GM12865 (cell line): ENCODE measurements around the gene DYNC1H1.

Source experiments
- DNase-seq: peaks from one replicate; pipeline ENCODE4 v3.0.0; 2010; ENCODE audit warnings: low read depth
- H3K4me3 ChIP-seq: 2 replicates; pipeline ENCODE4 v1.5.1; 2011; ENCODE audit warnings: mild to moderate bottlenecking, low read depth, low read length, control low read depth
- TF ChIP-seq, protein P1 (sequence below): IDR thresholded peaks from 2 replicates; pipeline ENCODE4 v1.5.1; 2011; ENCODE audit warnings: low read length, control low read depth, low read depth, inconsistent platforms; ENCODE audit not compliant: insufficient read depth; ENCODE audit errors: missing control alignments

Gene DYNC1H1

DNA sequence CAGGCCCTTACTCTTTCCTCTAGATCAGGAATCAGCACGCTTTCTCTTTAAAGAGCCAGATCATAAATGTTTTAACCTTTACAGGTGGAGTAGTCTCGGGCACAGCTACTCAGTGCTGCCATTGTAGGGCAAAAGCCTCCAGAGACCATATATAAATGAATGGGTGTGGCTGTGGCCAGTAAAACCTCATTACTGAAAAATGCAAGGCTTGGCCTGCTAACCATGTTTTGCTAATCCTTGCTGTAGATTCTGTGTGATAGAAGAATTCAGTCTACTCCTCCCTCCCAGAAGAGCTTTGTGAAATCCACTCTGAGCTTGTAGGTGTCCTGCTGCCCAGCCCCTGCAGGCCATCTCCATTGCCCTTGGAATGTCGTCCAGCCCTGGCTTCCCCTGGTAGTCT lies 64.4 kb downstream of the DYNC1H1 start:
- no peak overlapping the region for H3K4me3 ChIP-seq
- DNase-seq = no peak
- TF ChIP-seq, protein P1, sequence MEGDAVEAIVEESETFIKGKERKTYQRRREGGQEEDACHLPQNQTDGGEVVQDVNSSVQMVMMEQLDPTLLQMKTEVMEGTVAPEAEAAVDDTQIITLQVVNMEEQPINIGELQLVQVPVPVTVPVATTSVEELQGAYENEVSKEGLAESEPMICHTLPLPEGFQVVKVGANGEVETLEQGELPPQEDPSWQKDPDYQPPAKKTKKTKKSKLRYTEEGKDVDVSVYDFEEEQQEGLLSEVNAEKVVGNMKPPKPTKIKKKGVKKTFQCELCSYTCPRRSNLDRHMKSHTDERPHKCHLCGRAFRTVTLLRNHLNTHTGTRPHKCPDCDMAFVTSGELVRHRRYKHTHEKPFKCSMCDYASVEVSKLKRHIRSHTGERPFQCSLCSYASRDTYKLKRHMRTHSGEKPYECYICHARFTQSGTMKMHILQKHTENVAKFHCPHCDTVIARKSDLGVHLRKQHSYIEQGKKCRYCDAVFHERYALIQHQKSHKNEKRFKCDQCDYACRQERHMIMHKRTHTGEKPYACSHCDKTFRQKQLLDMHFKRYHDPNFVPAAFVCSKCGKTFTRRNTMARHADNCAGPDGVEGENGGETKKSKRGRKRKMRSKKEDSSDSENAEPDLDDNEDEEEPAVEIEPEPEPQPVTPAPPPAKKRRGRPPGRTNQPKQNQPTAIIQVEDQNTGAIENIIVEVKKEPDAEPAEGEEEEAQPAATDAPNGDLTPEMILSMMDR = no peak

DNA sequence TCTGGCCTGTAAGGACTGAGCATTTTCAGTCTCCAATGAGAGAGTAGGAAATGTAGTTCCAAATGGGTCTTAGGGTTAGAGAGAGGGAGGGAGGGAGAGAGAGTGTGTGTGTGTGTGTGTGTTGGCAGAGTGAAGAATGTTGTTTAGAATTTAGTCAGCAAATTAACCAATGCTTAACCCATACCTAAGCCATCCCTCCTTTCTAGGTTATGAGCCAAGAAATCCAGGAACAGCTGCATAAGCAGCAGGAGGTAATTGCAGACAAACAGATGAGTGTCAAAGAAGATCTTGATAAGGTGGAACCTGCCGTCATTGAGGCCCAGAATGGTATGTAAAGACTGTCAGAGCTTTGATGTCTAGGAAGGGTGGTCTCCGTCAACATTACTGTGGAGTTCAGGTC lies 65.6 kb downstream of the DYNC1H1 start:
- TF ChIP-seq, protein P1 = no peak
- H3K4me3 ChIP-seq = no peak overlapping the region
- DNase-seq = no peak

DNA sequence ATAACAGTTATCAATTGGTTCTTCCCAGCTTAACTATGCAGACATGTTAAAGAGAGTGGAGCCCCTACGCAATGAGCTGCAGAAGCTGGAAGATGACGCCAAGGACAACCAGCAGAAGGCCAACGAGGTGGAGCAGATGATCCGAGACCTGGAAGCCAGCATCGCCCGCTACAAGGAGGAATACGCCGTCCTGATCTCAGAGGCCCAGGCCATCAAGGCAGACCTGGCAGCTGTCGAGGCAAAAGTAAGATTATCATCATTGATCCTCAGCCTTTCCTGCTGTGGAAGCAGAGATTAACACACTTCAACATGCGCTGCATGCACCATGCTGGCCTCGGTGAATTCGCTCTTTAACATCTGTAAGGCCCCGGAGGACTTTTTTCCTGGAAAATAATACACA lies 68.9 kb downstream of the DYNC1H1 start:
- TF ChIP-seq, protein P1 = no peak

DNA sequence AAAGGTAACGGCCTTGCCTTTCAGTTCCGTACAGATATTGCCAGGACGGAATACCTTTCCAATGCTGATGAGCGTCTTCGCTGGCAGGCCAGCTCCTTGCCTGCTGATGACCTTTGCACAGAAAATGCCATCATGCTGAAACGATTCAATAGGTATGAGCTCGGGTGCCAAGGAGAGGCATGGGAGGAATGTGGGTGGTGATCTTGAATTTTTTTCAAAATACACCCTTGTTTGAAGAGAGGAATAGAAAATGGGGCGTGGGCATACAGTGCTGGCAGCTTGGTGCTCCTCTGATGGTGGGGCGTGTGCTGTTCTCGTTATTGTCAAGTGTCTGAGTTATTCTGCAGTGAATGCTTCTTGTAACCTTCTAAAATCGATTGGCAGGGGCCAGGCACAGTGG lies 69.9 kb downstream of the DYNC1H1 start:
- no peak for DNase-seq

More for the DNA sequence above, 68.9 kb downstream of the DYNC1H1 start:
- no peak overlapping the region for H3K4me3 ChIP-seq
- no peak for DNase-seq

DNA sequence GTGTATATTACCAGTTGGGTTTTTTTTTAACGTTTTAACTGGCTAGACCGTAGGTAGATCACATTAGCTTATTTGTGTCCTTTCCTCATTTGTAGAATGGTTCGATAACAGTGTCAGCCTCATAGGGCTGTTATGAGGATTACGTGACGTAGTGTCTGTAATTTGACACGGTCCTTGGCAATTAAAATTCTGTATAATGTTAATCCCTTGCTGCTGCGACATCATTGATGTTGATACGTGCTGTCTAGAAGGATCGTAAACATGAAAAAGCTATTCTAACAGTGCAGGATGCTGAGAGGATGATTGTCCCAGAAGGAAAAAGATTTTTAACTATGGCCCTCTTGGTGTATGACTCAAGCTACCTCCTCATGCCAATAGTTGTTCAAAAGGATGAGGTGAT lies 71.5 kb downstream of the DYNC1H1 start:
- H3K4me3 ChIP-seq = no peak overlapping the region
- no peak for DNase-seq
- TF ChIP-seq, protein P1 = no peak

More for the DNA sequence above, 69.9 kb downstream of the DYNC1H1 start:
- no peak overlapping the region for H3K4me3 ChIP-seq
- TF ChIP-seq, protein P1 = no peak

DNA sequence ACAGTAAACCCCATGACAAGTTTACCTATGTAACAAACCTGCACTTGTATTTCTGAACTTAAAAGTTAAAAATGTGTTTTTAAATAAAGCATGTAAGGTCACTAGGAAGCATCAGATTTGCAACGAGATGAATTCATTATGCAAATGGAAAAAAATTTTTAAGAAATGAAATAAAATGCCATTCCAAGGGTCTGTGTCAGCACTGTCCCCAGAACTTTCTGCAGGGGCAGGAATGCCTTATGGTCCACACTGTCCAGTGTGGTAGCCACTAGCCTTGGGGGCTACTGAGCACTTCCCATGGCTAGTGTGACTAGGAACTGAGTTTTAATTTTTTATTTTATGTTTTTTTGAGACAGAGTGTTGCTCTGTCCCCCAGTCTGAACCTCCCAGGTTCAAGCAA lies 73.3 kb downstream of the DYNC1H1 start:
- TF ChIP-seq, protein P1 = no peak
- no peak overlapping the region for H3K4me3 ChIP-seq
- no peak for DNase-seq

DNA sequence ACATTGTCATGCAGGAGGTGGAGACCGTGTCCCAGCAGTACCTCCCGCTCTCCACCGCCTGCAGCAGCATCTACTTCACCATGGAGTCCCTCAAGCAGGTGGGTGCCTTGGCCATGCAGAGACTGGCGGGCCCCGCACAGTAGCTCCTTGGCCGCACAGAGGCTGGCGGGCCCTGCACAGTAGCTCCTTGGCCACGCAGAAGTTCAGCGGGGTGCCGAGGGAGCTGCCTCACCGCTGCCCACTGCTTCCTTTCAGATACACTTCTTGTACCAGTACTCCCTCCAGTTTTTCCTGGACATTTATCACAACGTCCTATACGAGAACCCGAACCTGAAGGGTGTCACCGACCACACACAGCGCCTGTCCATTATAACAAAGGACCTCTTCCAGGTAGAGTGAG lies 74.8 kb downstream of the DYNC1H1 start:
- TF ChIP-seq, protein P1 = no peak
- DNase-seq = no peak
- no peak overlapping the region for H3K4me3 ChIP-seq
